DOHH2 (cell line): Measurements from ENCODE around the gene DERL3.

Experiments used
- H3F3A ChIP-seq: fragments of 200-600 bp; sonication (generic), shearing (Covaris generic); 2 replicates; pipeline ENCODE4 v1.6.0; 2016; ENCODE audit warnings: antibody characterized with exemption, mild to moderate bottlenecking; ENCODE audit not compliant: control insufficient read depth, insufficient read depth
- H3K27ac ChIP-seq: fragments of 200-600 bp; sonication (generic); 2 replicates; pipeline ENCODE4 v1.5.1; 2014; ENCODE audit warnings: low read depth, mild to moderate bottlenecking, low read length, moderate library complexity
- H3K27me3 ChIP-seq: fragments of 200-600 bp; sonication (generic); 2 replicates; pipeline ENCODE4 v1.6.1; 2014; ENCODE audit warnings: mild to moderate bottlenecking, low read length, mixed read lengths; ENCODE audit not compliant: control insufficient read depth
- H3K36me3 ChIP-seq: fragments of 200-600 bp; sonication (generic); 2 replicates; pipeline ENCODE4 v1.6.1; 2014; ENCODE audit warnings: mild to moderate bottlenecking, low read length, moderate library complexity, mixed read lengths; ENCODE audit not compliant: control insufficient read depth
- H3K4me1 ChIP-seq: fragments of 200-600 bp; sonication (generic); 2 replicates; pipeline ENCODE4 v1.6.1; 2014; ENCODE audit warnings: mild to moderate bottlenecking, low read length, mixed read lengths; ENCODE audit not compliant: control insufficient read depth
- H3K4me2 ChIP-seq: fragments of 200-600 bp; sonication (generic); 2 replicates; pipeline ENCODE4 v1.6.0; 2014; ENCODE audit warnings: mild to moderate bottlenecking, low read length, moderate library complexity
- H3K4me3 ChIP-seq: fragments of 200-600 bp; sonication (generic); 2 replicates; pipeline ENCODE4 v1.5.1; 2014; ENCODE audit warnings: mild to moderate bottlenecking, low read length, mixed read lengths
- H3K79me2 ChIP-seq: fragments of 200-600 bp; sonication (generic); 2 replicates; pipeline ENCODE4 v1.6.1; 2014; ENCODE audit warnings: mild to moderate bottlenecking, low read length, mixed read lengths; ENCODE audit not compliant: control insufficient read depth
- H3K9me2 ChIP-seq: fragments of 200-600 bp; sonication (generic); replicated peaks from 2 replicates; pipeline ENCODE4 v1.6.1; 2014; ENCODE audit warnings: mild to moderate bottlenecking, low read length, mixed read lengths; ENCODE audit not compliant: control insufficient read depth
- H3K9me3 ChIP-seq: fragments of 200-600 bp; sonication (generic); 2 replicates; pipeline ENCODE4 v1.6.1; 2014; ENCODE audit warnings: antibody characterized with exemption, low read length, mixed read lengths; ENCODE audit not compliant: control insufficient read depth, insufficient read depth
- H4K20me1 ChIP-seq: fragments of 200-600 bp; sonication (generic); 2 replicates; pipeline ENCODE4 v1.6.0; 2014; ENCODE audit warnings: low read depth, mild to moderate bottlenecking, antibody characterized with exemption, low read length, moderate library complexity; ENCODE audit not compliant: control insufficient read depth, insufficient read depth
- CTCF ChIP-seq: fragments of 200-600 bp; sonication (generic); IDR thresholded peaks from one replicate; pipeline ENCODE4 v1.5.1; 2014; ENCODE audit warnings: antibody characterized with exemption, mild to moderate bottlenecking, low read depth, low read length; ENCODE audit not compliant: poor library complexity, severe bottlenecking
- EZH2phosphoT487 ChIP-seq: fragments of 200-600 bp; sonication (generic); IDR thresholded peaks from 2 replicates; pipeline ENCODE4 v1.6.1; 2017; ENCODE audit warnings: borderline replicate concordance, mild to moderate bottlenecking, antibody characterized with exemption, low read length, moderate library complexity, mixed read lengths

The DERL3 gene

GRCh38 chr22:23804781-23805291, 34.0 kb downstream of the DERL3 start:
- Histone ChIP-seq H3K9me3 (no peaks in the 10 kb centered on the region), H3F3A (peaks cover 41% of the 10 kb centered on the region), H3K27me3 (no peaks in the 10 kb centered on the region), H3K36me3 (peaks cover 75% of the 10 kb centered on the region), H3K4me1 (peaks cover 73% of the 10 kb centered on the region), H3K27ac (peak overlapping the region; percentile 97), H4K20me1 (no peaks in the 10 kb centered on the region), H3K4me2 (peak overlapping the region; percentile 99), H3K4me3 (peak overlapping the region; percentile 98), H3K9me2 (no peaks in the 10 kb centered on the region), H3K79me2 (peaks cover 86% of the 10 kb centered on the region)
- TF ChIP-seq EZH2phosphoT487 = no peak
- TF ChIP-seq CTCF = peak; percentile 32

GRCh38 chr22:23803001-23803819, 35.6 kb downstream of the DERL3 start:
- H3K9me2 ChIP-seq = no peaks in the 10 kb centered on the region
- H3K4me3 ChIP-seq = peak overlapping the region; percentile 98
- peak overlapping the region; percentile 99 for H3K4me2 ChIP-seq
- H3K36me3 ChIP-seq = peaks cover 83% of the 10 kb centered on the region
- H3K9me3 ChIP-seq = no peaks in the 10 kb centered on the region
- H3K27ac ChIP-seq = peak overlapping the region; percentile 97
- peaks cover 89% of the 10 kb centered on the region for H3K4me1 ChIP-seq
- H4K20me1 ChIP-seq = no peaks in the 10 kb centered on the region
- TF ChIP-seq CTCF (no peak), EZH2phosphoT487 (no peak)
- peaks cover 46% of the 10 kb centered on the region for H3F3A ChIP-seq
- no peaks in the 10 kb centered on the region for H3K27me3 ChIP-seq
- peaks cover 74% of the 10 kb centered on the region for H3K79me2 ChIP-seq

- Histone ChIP-seq H3F3A (peaks cover 46% of the 10 kb centered on the region), H4K20me1 (no peaks in the 10 kb centered on the region), H3K27ac (peak overlapping the region; percentile 97), H3K4me2 (peak overlapping the region; percentile 99), H3K79me2 (peaks cover 65% of the 10 kb centered on the region), H3K4me3 (peak overlapping the region; percentile 98), H3K27me3 (no peaks in the 10 kb centered on the region), H3K9me3 (no peaks in the 10 kb centered on the region), H3K4me1 (peaks cover 92% of the 10 kb centered on the region), H3K9me2 (no peaks in the 10 kb centered on the region), H3K36me3 (peaks cover 82% of the 10 kb centered on the region)
- no peak for TF ChIP-seq EZH2phosphoT487
- TF ChIP-seq CTCF = no peak
Measured at GRCh38 chr22:23801886-23802377, 36.9 kb downstream of the DERL3 start.
